H1 (cell line): Measurements from ENCODE around the gene AP3M1.
A peak's percentile ranks its signal among the peaks of the same experiment; 100 is the strongest.

Experiments
- CEBPB ChIP-seq: IDR thresholded peaks from 2 replicates; pipeline ENCODE4 v1.6.1; 2012; ENCODE audit warnings: low read depth, low read length
- CTCF ChIP-seq, 3 experiments: IDR thresholded peaks; 1 replicate in 2 of 3; 2 replicates in 1 of 3; pipeline versions ENCODE4 v1.5.1 to v1.6.1; 2011; ENCODE audit warnings: low read length in 3 of 3, mild to moderate bottlenecking in 3 of 3, inconsistent platforms in 2 of 3, low read depth in 1 of 3, moderate library complexity in 1 of 3; ENCODE audit not compliant: insufficient read depth in 1 of 3; ENCODE audit errors: control extremely low read depth in 1 of 3
- HDAC6 ChIP-seq: IDR thresholded peaks from one replicate; pipeline ENCODE4 v1.7.1; 2012; ENCODE audit warnings: low read depth, mild to moderate bottlenecking, inconsistent platforms, low read length, moderate library complexity
- KDM1A ChIP-seq: fragments of 200-600, 300-600 bp; sonication (generic); IDR thresholded peaks from 2 replicates; pipeline ENCODE4 v1.7.1; 2016; ENCODE audit warnings: mild to moderate bottlenecking, low read length, borderline replicate concordance
- KDM4A ChIP-seq: IDR thresholded peaks from one replicate; pipeline ENCODE4 v1.7.1; 2012; ENCODE audit warnings: low read depth, mild to moderate bottlenecking, moderate library complexity, low read length, inconsistent platforms; ENCODE audit not compliant: severe bottlenecking
- MAX ChIP-seq: IDR thresholded peaks from 2 replicates; pipeline ENCODE4 v1.6.1; 2012; ENCODE audit warnings: inconsistent platforms
- PHF8 ChIP-seq: fragments of 200-600 bp; sonication (generic); conservative IDR thresholded peaks from 2 replicates; pipeline ENCODE4 v1.7.1; 2012; ENCODE audit warnings: low read depth, mild to moderate bottlenecking, inconsistent platforms, low read length, moderate library complexity
- POLR2A ChIP-seq, 2 experiments: IDR thresholded peaks; 1 replicate in 1 of 2; 2 replicates in 1 of 2; pipeline ENCODE4 v1.6.1; 2011; ENCODE audit warnings: low read depth in 2 of 2, low read length in 2 of 2, mild to moderate bottlenecking in 2 of 2; ENCODE audit errors: control extremely low read depth in 1 of 2
- POLR2AphosphoS5 ChIP-seq: IDR thresholded peaks from 2 replicates; pipeline ENCODE4 v1.6.1; 2011; ENCODE audit warnings: low read depth, low read length
- POU5F1 ChIP-seq: IDR thresholded peaks from 2 replicates; pipeline ENCODE4 v1.6.1; 2011; ENCODE audit warnings: low read depth, mild to moderate bottlenecking, low read length, moderate library complexity
- RAD21 ChIP-seq, 2 experiments: IDR thresholded peaks in 1 of 2; conservative IDR thresholded peaks in 1 of 2; 2 replicates each; pipeline ENCODE4 v1.6.1; 2011; ENCODE audit warnings: low read depth in 2 of 2, low read length in 2 of 2, improper control_type of control experiment in 1 of 2, inconsistent platforms in 1 of 2, mild to moderate bottlenecking in 1 of 2, moderate library complexity in 1 of 2
- RFX5 ChIP-seq: IDR thresholded peaks from 2 replicates; pipeline ENCODE4 v1.6.1; 2011; ENCODE audit warnings: low read depth, low read length, improper control_type of control experiment, borderline replicate concordance
- TAF1 ChIP-seq: IDR thresholded peaks from 2 replicates; pipeline ENCODE4 v1.6.1; 2011; ENCODE audit warnings: mild to moderate bottlenecking, low read depth, low read length
- YY1 ChIP-seq: IDR thresholded peaks from 2 replicates; pipeline ENCODE4 v1.6.1; 2011; ENCODE audit warnings: low read depth, mild to moderate bottlenecking, low read length

GRCh38 chr10:74103560-74104258 is 46.9 kb downstream of the AP3M1 start:
- no peak for TF ChIP-seq POLR2AphosphoS5
- no peak for TF ChIP-seq POLR2A (IDR thresholded peaks at IDR 0.05; ENCODE audit: control extremely low read depth in 1 of 2, low read depth in 2 of 2, low read length in 2 of 2)
- TF ChIP-seq CTCF (IDR thresholded peaks at IDR 0.05; ENCODE audit: control extremely low read depth in 1 of 3, insufficient read depth in 1 of 3, low read depth in 1 of 3, low read length in 3 of 3): peak in 2 of 3 experiments; percentile 34 to 57; a peak in 2 of 4 replicates
- no peak for TF ChIP-seq TAF1
- TF ChIP-seq RAD21 (IDR thresholded peaks at IDR 0.05 in 1 of 2, conservative IDR thresholded peaks at IDR 0.05 in 1 of 2; ENCODE audit: low read depth in 2 of 2, low read length in 2 of 2): peak; percentile 41 to 56
- TF ChIP-seq MAX: no peak
- no peak for TF ChIP-seq POU5F1
- no peak for TF ChIP-seq KDM1A
- TF ChIP-seq YY1: no peak
- TF ChIP-seq PHF8: no peak
- no peak for TF ChIP-seq HDAC6
- no peak for TF ChIP-seq RFX5
- TF ChIP-seq CEBPB: no peak
- TF ChIP-seq KDM4A: no peak
